ENCODE measurements around the gene CAPNS1.

DNA sequence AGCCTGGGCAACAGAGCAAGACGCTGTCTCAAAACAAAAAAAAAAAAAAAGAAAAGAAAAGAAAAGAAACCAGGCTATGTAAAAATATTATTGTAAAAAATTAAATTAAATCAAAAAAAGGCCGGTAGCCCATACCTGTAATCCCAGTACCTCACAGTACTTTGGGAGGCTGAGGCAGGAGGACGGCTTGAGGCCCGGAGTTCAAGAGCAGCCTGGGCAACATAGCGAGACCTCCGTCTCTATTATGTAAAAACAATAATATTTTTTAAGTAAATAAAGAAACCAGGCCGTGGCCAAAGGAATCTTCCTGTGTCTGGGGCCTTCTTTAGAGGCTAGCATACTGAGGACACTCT lies 770 bp upstream of the CAPNS1 start:
- TF ChIP-seq GATA2 (IDR thresholded peaks at IDR 0.05; ENCODE audit: low read depth, low read length) (no peak), GATA3 (IDR thresholded peaks at IDR 0.05; ENCODE audit: low read depth, low read length) (no peak)

All from SH-SY5Y (cell line).